GM21381 (cell line): ENCODE measurements around the gene OR2V2.

Experiments
- ATAC-seq: cut with Tn5 transposase; IDR thresholded peaks from one replicate; pipeline ENCODE4 v1.9.1; 2021; ENCODE audit warnings: mild to moderate bottlenecking, moderate library complexity; ENCODE audit not compliant: unreplicated experiment

OR2V2 gene

DNA sequence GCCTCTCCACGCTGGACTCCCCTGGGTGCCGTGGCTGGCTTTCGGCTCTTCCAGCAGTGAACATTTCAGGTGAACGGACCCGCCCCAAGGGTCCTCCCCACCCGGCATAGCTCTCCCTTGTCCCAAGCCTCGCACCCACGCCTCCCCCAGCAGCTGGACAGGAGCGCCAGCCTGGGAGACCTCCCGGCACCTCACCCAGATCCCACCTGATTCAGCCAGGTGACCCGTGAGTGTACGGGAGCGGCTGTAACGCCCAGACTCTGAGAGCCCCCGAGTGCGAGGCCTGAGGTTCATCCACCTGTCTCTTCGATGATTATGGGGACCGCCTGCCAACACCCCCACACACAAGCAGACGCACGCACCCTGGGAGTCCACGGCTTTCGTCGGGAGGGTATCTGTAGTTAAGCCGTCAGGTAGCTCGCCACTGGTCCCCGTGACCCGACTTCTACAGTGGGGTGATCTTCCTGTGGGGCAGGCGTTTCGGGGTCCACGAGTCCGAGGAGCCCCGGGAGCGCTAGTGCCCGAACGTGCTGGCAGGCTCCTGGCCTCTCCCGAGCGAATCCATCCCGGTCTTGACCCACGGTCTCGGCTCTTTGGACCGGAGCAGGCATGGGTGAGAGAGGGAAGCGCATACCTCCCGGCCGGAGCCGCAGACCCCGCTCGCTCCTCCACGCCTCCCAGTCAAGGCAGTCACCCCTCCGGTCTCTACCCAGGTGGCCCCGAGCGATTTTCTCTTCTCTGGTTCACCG, 42.8 kb downstream of the OR2V2 start:
- ATAC-seq, result no peak

- ATAC-seq, result peak; percentile 4
Observed at GRCh38 chr5:181190711-181191525, 43.5 kb downstream of the OR2V2 start.

GRCh38 chr5:181191526-181192336, 44.3 kb downstream of the OR2V2 start:
- ATAC-seq, result peak; percentile 62

DNA sequence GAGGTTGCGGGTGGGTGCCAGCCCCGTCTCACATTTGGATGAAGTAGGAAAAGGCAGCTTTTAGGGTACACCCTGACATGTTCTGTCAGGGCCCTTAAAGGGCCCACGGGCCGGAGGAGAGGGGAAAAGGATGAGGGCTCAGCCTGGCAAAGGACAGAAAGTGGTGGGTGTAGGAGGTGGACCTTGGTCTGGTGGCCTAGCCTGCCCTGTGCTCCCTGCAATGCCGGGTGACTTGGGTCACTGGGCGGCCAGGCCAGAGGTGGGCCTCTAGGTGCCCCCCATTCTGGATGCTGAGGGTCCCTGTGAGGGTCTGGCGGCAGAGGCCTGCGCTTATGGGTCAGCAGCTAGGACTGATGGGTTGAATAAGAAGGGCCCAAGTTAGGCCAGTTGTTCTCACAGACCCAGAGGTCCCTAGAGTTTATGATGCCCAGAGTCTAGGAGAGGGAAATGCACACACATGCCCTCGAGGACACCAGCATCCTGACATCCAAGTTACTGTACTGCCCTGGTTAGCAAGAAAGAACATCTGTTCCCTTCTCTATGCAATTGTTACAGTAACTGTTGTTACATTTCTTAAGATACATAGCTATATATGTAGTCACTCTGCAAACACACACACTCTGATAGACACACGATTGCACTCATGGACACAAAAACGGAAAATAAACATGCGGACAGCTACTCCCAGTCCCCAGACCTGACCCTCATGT, 45.1 kb downstream of the OR2V2 start:
- ATAC-seq, result no peak

DNA sequence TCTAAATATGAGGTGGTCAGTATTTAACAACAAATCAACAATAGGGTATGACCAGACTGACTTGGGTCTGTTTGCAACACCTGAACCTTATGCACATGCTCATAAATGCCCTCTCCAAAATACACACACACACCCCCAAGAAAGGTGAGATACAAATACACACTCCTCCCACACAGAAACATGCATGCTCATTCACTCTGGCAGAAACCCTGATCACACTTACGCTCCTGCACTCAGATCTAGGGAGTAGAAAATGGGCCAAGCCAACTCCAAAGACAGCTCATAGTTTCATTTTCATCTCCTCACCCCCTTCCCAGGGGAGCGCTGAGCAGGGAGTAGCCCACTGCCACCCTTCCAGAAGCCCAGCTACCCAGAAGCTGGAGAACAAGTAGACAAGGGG, 46.3 kb downstream of the OR2V2 start:
- ATAC-seq, result no peak

DNA sequence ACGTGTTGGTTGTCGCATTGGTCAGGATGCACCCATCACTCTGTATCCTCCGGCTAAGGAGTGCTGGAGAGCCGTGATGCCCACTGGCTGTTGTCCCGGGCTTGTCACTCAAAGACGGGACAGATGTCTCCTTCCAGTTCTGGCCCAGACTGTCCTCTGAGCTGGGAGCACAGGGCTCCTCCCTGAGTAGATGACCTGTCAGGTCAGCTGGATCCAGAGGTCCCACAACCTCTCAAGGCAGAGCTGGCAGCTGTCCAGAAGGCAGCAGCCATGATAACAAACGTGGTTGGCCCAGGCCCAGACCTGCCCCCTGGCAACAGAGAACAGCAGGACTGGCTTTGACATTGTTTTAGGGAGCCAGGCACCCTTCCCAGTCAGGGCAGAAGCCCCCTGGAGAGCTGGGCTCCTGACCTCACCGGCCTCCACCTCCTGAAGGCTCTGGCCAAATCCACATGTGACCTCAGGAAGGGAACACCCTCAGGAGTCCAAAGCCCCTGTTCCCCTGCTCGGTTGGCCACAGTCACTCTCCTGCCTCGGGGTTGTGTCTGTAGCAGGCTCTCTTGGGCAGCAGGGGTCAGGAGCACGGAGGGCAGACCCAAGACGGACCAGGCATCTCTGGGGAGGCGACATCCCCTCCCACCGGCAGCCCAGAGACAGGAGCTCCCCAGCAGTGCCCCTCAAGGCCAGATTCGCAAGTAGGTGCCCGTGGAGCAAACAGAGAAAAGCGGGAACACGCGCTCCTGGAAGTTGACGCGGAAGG, 47.3 kb downstream of the OR2V2 start:
- ATAC-seq, result no peak

- ATAC-seq, result no peak
Observed at GRCh38 chr5:181195249-181195761, 47.9 kb downstream of the OR2V2 start.

DNA sequence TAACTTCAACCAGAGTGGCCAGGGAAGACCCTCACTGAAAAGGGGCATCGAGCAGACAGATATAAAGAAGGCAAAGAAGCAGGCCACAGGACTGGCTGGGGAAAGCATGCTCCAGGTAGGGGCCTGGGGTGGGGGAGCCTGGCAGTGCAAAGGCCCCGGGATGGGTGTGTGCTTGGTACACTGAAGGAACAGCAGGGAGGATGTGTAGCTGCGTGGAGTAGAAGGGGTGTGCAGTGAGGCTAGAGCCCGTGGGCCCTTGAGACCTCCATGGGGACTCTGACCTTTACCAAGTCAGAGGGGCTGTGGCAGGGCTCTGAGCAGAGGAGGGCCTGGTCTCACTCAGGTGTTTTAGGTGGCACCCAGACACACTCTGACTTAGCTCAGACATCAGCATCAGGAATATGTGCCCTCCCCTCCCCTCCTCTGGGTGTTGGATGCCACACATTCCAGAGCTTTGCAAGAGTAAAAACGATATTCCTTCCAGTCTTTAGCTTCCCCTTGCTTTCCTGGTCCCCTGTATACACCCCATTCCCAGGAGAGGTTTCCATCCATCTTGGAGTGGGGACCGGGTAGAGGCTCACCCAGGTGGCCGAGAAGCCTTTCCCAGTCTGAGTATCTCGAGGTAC, 50.1 kb downstream of the OR2V2 start:
- no peak for ATAC-seq

GRCh38 chr5:181198106-181198685, 50.8 kb downstream of the OR2V2 start:
- ATAC-seq, result no peak

DNA sequence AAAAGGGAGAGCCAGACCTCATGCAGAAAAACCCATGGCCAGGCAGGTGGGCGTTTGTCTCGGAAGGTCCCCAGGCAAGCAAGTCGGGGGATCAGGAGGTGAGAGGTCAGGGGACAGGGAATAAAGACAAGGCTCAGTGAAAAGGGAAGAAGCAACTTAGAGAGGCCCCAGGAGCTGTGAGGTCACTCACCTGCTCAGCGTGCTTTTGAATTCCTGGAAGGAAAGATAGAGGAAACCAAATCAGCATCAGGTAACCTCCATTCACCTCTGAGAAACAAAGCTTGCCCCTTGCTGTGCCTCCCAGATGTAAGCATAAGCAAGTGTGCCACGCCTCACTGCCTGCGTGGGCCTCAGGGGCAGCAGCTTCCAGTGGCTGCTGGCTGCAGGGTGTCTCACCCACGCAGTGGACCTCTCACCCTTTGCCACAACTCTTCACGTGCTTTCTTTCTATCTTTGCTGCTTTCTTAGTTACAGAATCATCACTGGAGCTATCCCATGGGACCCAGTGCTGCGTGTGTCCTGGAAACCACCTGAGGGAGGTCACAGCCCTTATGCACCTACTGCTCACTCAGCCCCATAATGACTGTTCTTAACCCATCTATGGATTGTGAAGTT, 51.6 kb downstream of the OR2V2 start:
- ATAC-seq, result peak; percentile 57

- no peak for ATAC-seq
Observed at GRCh38 chr5:181199881-181200638, 52.7 kb downstream of the OR2V2 start.

DNA sequence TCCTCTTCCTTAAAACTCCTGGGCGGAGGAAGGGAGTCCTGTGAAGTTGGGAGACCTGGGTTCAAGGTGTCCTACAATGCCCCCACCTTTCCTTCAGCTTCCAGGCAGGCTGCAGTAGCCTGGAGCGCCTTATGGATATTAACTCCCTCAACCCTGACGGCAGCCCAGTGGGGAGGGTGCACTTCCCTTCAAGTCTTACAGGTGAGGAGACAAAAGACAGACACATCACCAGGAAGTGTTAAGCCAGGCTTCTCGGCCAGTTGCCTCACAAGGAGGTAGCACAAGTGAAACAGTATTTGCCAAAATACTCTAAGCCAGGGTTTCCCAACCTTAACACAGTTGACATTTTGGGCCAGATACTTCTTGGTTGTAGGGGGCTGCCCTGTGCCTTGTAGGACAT, 53.4 kb downstream of the OR2V2 start:
- no peak for ATAC-seq

- ATAC-seq, result no peak
Observed at GRCh38 chr5:181203093-181203711, 55.8 kb downstream of the OR2V2 start.

- no peak for ATAC-seq
Observed at GRCh38 chr5:181203777-181204112, 56.4 kb downstream of the OR2V2 start.

DNA sequence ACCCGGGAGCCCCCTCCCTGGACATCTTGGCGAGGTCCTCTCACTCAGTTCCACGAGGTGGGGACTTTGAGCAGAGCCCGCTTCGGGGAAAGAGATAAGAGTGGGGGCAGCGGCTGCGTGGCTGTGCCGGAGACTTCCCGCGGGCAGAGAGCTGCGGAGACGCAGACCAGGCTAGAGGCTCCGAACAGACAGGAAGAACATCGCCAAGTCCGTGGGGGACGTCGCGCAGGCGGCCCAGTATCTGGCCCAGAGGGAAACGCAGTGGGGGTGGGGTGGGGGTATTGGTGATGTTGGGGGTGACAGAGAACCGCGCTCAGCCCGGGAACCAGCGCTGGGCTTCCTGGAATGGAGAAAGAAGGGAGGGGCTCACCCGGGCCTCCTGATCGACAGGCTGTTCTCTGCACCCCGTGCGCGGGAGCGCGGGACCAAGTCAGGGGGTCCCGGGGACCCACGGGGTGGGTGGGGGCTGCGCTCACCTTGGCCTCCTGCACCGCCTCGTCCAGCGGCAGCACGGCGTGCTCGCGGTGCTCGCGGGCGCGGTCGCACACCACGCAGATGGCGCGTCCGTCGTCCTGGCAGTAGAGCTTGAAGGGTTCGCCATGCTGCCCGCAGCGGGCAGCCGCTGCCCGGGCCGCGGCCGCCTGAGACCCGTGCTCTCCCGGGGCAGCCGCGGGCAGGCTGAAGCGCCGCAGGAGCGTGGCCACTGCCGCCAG, 56.9 kb downstream of the OR2V2 start:
- ATAC-seq, result no peak

GRCh38 chr5:181204826-181205760, 57.7 kb downstream of the OR2V2 start, which contains the start of gene TRIM7:
Gene TRIM7, minus strand, starts transcription at chr5:181205196. Its CDS starts 86 bp downstream, at chr5:181205110.
- ATAC-seq, result no peak
